Globus pallidus (tissue), 1 donor: ENCODE data around the gene SETD2.

Source experiments
- DNase-seq: peaks from one replicate; pipeline ENCODE4 v3.0.0-alpha.2; 2015; ENCODE audit warnings: low spot score

SETD2 gene

GRCh38 chr3:46984591-46985459 lies 179.1 kb downstream of the SETD2 start:
- no peak for DNase-seq

GRCh38 chr3:46982546-46982945 lies 181.4 kb downstream of the SETD2 start:
- DNase-seq: no peak

GRCh38 chr3:46981932-46982471 lies 181.9 kb downstream of the SETD2 start:
- no peak for DNase-seq

- no peak for DNase-seq
Observed at GRCh38 chr3:46979958-46980497, 183.9 kb downstream of the SETD2 start.

GRCh38 chr3:46978985-46979944 lies 184.6 kb downstream of the SETD2 start, which contains the start of gene NBEAL2:
TSS of gene NBEAL2 (plus strand) at chr3:46979666. CDS start at chr3:46979862, 196 bp downstream.
- DNase-seq: peak; percentile 71

- no peak for DNase-seq
Observed at GRCh38 chr3:46978381-46978780, 185.5 kb downstream of the SETD2 start.

- DNase-seq: no peak
Observed at GRCh38 chr3:46977811-46978195, 186.1 kb downstream of the SETD2 start.

- peak; percentile 98 for DNase-seq
Observed at GRCh38 chr3:46976326-46977190, 187.4 kb downstream of the SETD2 start, which contains the start of gene CCDC12. TSS of gene CCDC12 (minus strand) at chr3:46976745. CDS start at chr3:46976732, 13 bp downstream.

GRCh38 chr3:46974421-46975171 lies 189.3 kb downstream of the SETD2 start:
- no peak for DNase-seq

- no peak for DNase-seq
Observed at GRCh38 chr3:46972396-46972795, 191.5 kb downstream of the SETD2 start.

- no peak for DNase-seq
Observed at GRCh38 chr3:46971742-46972141, 192.2 kb downstream of the SETD2 start.

GRCh38 chr3:46971151-46971550 lies 192.8 kb downstream of the SETD2 start:
- DNase-seq: no peak

- DNase-seq: no peak
Observed at GRCh38 chr3:46970391-46971091, 193.4 kb downstream of the SETD2 start.

- DNase-seq: no peak
Observed at GRCh38 chr3:46968783-46969428, 195.0 kb downstream of the SETD2 start.

GRCh38 chr3:46966811-46967210 lies 197.1 kb downstream of the SETD2 start:
- DNase-seq: no peak
